ENCODE results near the gene FAM78A.

Gene FAM78A

DNA sequence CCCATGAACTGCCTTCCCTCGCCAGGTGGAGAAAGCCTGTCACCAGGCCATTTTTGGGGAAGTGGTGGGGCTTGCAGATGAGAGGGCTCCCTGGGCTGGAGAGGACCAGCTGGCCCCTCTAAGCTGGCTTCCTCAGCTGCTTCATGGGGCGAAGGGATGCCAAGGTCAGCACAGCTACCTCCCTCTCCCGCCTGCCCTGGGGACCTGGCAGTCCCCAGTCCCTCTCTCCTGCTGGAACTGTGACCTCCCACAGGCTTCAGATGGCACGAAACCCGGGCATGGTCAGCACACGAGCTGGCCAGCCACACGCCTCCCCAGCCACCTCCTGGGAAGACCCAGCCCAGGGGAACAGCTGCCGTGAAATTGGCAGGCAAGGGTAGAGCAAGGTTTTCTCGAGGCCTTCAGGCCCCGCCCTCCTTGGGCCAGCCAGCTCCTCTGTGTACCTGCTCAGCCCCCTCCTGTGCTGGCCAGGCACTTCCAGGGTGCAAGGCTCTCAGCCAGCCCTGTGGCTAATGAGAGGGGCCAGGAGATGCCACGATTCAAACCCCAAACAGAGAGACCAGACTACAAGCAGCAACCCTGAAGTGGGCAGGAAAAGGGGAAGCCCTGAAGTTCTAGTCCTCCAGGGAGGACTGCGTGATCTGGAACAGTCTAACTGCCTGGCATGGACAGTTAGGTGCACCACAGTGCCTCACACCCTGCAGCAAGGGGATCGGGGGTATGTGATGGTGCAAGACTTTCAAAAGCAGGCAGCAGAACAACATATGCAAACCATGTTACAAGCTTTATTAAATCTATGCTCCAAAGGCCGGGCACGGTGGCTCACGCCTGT lies 26.1 kb upstream of the FAM78A start:
- no peak for DNase-seq

DNA sequence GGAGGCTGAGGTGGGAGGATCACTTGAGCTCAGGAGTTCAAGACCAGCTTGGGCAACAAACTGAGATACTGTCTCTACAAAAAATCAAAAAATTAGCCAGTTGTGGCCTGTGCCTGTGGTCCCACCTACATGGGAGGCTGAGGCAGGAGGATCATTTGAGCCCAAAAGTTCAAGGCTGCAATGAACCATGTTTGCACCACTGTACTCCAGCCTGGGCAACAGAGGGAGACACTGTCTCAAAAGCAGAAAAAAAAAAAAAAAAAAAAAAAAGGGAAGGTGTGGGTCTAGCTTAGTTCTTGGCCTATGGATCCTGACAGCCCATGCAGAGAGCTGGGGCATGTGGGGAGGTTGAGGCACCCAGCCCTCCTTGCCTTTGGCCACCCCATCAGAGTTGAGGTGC lies 24.1 kb upstream of the FAM78A start:
- no peak for DNase-seq

DNA sequence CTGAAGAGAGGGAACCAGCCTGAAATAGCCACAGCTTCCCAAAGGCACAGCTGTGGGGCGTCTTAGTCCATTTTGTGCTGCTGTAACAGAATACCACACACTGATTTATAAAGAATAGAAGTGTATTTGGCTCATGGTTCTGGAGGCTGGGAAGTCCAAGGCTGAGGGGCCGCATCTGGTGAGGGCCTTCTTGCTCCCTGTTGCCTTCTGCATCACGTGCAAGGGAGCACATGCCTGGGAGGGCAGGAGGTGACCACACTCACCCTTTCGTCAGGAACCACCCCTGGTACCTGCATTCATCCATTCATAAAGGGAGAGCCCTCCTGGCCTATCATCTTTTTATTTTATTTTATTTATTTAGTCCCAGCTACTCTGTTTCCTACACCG lies 23.6 kb upstream of the FAM78A start:
- DNase-seq, result no peak

DNA sequence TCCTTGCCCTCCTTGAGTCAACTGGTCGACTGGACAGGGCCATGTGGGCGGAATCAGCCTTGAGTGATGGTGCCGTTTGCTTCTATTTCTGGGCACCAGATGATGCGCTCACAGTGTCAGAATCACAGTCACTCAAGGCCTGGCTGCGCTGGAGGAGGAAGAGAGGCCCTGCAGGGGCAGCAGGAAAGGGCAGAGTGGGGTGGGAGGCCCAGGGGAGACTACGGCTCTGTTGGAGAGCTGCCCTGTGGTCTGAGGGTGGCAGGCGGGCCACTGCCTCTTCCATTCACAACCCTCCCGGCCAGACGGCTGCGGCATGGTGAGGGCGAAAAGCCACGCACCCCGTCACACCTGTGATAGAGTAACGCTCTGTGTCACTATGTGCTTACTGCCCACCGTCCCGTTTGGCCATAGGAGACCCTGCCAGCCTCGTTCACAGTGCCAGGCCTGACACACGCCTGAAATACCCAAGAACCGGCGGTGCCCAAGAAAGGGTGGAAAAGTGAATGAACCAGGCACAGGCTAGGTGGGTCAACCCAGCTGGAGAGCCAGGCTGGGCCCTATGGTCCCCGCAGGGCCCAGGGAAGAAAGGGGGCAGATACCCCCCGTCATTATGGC lies 23.1 kb upstream of the FAM78A start:
- no peak for DNase-seq

DNA sequence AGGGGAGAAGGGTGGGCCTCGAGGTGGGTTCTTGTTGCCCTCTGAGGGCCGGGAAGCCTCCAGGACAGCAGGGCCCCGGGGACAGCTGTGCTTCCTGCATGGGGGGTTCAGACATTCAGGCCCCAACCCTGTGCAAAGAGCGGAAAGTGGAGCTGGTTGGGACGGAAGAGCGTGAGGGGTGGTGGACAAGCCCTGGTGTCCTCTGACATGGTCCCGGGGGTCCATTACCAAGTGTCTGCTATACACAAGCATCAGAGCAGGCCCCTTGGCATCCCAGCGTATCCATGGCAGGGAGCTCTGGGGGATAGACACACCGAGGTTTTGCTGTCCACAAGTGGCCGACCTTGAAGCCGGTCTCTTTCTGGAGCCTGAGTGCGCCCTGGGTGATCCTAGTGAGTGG lies 22.5 kb upstream of the FAM78A start:
- no peak for DNase-seq

DNA sequence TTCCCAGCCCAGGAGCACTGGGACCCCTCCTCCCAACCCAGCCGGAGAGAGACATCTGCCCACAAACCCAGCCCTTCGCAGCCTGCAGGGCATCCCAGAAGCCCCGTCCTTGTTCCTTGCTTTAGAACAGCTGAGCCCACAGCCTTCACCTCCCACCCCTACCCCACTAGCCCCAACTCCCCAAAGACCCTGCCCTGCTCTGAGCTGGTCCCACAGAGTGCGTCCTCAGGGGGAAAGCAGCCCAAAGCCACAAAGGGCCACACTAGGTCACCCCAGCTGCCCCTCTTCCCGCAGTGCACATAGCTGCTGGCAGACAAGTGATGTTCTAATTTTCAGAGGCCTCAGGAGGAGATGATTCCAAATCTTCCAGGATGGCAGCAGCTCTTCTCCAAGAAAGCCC lies 22.0 kb upstream of the FAM78A start:
- no peak for DNase-seq

DNA sequence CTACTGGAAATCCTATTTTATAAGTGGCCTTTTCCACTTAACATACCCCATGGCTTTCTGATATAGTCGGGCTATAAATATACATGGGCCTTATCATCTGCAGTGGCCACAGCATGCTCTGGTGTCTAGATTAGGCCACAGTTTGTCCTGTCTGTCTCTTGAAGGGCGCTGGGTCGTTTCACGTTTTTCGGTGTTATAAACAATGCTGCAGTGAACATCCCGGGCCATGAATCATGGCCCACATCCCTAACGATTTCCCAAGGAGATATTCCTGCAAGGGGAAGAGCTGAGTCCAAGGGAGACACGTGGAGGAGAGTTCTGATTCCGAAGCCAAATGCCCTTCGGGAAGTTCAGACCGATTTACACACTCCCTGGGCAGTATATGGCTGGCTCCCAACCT lies 21.6 kb upstream of the FAM78A start:
- no peak for DNase-seq

DNA sequence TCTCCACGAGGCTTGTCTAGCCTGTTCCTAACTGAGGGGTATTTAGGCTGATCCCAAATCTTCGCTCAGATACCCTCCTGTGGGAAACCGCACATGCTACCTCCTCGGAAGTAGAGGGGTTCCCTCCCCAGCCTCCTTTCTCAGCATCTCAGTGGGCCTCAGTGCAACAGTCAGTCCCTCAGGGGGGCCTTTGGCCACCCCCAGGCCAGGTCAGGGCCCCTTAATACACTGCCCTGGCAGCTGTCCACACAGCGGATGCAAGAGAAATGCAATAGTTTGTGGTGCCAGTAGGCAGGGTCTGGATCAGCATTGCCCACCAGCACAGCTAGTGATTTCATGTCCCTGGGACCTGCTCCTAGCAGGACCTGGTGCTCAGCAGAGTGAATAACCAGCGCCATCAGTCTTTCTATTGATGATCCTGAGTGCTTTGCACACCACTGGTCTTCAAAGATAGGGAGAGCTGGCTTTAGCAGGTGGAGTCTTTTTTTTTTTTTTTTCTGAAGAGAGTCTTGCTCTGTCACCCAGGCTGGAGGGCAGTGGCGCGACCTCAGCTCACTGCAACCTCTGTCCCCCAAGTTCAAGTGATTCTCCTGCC lies 20.7 kb upstream of the FAM78A start:
- no peak for DNase-seq

DNA sequence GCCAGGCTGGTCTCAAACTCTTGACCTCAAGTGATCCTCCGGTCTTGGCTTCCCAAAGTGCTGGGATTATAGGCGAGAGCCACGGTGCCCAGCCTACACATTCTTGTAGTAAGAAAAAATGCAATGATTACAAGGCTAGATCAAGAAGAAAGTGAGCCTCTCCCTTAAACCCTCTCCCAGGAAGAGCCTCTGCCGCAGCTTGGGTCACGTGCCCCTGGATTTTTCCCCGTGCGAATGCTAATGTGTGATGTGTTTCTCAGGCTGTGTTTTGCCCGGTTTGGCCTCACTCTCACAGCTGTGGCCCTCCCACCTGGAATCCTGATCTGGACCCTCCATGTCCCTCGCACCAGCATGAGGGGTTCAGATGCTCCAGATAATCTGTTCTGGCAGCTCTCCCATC lies 20.1 kb upstream of the FAM78A start:
- DNase-seq, result no peak

DNA sequence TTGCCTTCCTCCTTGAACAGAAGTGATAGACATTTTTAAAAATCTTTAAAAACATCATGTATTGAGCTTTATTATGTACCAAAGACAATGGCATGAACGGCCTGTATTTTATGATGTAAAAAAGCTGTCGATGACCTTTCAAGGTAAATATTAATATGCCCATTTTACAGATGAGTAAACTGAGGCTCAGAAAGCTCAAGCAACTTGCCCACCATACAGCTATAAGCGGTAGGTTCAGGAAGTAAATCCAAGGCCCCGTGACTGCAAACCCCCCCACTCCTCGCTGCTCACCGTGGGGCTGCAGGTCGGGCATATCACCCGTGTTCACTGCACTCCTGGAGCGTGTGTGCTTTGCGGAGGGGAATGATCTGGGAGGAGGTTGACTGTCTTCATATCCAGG lies 16.6 kb upstream of the FAM78A start:
- no peak for DNase-seq

DNA sequence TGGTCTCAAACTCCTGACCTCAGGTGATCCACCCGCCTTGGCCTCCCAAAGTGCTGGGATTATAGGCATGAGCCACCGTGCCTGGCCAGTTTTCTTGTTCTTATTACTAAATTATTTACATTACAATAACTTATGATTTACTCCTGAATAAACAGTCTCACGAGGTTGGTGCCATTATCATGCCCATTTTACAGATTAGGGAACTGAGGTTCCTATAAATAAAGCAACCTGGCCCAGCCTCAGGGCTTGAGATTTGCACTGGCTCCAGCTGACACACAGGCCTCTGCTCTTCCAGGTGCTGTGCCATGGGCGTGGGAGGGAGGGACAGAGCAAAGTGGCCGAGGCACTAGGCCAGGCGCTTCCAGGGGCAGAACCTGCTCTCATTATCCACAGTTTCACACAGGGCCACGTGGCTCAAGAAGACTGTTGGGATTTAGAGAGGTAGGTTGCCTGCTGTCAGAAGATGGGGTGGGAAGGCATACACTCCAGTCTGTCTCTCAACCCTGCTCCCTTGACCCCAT lies 15.5 kb upstream of the FAM78A start:
- no peak for DNase-seq

DNA sequence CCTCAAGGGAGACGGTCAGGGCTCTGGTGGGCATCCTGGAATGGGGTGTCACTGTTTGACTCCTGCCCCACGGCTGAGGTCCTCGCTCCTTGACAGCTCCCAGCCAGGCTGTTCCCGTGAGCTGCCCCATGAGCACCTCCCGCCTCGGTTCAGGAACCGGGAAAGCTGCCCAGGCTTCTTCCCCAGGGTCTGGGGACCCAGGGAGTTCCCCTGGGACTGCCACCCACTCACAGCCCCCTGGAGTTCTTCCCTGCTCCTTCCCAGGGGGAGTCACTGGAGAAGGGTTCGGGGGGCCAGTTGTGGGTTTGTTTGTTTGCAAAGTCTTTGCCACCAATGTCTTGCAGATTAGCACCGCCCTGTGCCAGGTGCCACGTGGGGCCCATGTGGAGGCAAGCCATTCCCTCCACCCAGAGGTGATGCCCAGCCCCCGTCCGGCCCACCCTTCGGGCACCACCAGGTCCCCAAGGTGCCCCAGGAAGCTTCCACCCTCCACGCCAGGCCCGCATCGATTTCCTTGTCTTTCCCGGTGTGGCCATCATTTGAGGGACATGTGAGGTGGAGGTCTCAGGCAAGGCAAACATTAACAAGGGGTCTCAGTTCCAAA lies 14.6 kb upstream of the FAM78A start:
- no peak for DNase-seq

DNA sequence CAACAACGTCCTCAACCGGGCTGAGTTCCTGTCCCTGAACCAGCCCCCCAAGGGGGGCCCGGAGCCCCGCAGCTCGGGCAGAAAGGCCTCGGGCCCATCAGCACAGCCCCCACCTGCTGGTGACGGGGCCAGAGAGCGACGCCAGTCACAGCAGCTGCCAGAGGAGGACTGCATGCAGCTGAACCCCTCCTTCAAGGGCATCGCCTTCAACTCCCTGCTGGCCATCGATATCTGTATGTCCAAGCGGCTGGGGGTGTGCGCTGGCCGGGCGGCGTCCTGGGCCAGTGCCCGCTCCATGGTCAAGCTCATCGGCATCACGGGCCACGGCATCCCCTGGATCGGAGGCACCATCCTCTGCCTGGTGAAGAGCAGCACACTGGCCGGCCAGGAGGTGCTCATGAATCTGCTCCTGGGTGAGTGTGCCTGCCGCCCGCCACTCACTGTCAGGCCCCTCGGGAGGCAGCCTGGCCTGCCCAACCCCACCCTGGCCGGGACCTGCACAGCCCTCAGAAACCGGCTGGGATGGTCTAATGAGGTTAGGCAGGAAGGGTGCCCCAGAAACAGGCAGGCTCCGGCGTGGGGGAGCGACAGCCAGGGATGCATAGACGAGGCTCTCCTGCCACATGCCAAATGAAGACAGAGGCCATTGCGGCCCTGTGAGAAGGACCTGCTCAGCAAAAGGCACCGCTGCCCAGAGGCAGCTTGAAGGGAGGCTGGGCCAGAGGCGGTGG lies 13.9 kb upstream of the FAM78A start:
- DNase-seq, result no peak

DNA sequence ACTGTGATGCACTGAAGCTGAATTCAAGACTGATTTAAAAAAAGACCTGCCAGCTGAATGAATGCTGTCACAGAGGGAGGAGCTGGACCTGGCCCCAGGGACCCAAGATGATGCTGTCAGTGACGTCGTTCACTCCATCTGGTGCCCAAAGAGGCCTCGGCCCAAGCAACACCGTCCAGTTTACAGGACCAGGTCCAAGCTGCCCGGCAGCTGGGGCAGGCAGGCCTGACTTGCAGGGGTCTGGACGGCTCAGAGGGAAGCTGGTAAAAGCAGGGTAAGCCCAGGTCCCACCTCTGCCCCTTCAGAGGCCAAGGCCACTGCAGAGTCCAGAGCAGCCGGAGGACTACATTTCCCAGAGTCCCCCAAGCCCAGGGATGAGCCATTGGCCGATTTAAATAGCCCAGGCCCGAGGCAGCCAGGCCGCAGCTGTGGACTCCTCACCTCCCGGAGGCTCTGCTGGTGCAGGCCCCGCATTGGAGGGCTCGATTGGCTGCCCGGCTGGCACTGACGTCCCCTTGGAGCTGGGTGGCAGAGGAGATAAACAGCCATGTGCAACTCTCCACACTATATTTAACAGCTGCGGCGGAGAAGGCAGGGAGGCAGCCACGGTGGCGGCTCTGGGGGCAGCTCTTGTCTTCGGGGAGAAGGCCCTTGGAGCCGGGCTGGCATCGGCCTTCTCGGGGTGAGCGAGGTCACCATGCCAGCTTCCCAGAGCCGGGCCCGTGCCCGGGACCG lies 13.2 kb upstream of the FAM78A start, which contains the start of gene PLPP7:
TSS of gene PLPP7 (plus strand) at position 423 of the 735 bp plus-strand sequence. CDS start at position 698, 275 bp downstream.
- no peak for DNase-seq

DNA sequence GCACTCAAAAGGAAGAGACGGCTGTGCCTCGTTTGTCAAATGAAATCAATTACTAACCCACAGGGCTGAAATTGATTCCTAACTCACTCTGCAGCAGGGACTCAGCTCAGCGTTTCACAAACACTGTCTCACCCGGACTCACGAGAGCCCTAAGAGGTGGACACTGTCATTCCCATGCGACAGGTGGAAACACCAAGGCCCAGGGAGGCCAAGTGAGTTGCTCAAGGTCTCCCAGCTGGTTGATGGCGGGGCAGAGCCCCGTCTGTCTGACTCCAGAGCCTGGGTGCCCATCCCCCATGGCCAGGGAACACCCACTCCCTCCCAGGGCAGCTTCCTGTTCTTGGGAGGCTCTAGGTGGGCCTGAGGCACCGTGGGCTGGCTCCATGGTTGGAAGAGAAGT lies 11.9 kb upstream of the FAM78A start:
- no peak for DNase-seq

DNA sequence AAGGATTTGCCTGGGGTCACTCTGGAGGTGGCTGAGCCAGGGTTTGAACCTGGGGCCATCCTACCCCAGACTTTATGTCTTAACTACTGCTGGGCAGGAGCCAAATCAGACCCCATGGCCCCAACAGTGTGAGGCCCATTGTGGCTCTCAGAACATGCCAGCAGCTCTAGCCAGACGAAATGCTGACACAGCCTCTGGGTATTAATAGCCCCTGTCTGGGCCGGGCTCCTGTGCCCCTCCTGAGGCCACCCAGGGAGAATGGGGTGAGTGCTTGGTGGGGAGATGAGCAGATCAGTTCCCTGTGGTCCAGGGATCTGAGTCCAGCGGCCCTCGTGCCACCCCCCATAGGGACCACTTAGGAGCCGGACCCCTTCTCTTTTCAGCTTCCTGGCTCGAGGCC lies 11.0 kb upstream of the FAM78A start:
- DNase-seq, result no peak

DNA sequence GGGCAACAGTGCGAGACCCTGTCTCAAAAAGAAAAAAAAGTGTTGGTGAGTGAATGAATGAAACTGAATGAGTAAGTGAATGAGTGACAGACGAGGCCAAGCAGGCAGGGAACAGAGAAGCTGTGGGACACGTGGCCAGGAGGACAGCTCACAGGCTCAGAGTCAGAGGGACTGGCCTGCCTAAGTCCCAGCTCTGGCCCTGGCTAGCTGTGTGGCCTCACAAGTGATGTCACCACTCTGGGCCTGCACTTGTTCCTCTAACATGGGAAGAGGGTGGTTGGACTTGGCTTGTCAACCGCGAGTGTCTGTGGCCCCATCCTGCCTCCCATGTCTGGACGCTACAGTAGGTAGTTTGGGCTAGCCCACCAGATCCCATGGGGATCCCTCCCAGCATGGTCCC lies 8.5 kb upstream of the FAM78A start:
- no peak for DNase-seq

DNA sequence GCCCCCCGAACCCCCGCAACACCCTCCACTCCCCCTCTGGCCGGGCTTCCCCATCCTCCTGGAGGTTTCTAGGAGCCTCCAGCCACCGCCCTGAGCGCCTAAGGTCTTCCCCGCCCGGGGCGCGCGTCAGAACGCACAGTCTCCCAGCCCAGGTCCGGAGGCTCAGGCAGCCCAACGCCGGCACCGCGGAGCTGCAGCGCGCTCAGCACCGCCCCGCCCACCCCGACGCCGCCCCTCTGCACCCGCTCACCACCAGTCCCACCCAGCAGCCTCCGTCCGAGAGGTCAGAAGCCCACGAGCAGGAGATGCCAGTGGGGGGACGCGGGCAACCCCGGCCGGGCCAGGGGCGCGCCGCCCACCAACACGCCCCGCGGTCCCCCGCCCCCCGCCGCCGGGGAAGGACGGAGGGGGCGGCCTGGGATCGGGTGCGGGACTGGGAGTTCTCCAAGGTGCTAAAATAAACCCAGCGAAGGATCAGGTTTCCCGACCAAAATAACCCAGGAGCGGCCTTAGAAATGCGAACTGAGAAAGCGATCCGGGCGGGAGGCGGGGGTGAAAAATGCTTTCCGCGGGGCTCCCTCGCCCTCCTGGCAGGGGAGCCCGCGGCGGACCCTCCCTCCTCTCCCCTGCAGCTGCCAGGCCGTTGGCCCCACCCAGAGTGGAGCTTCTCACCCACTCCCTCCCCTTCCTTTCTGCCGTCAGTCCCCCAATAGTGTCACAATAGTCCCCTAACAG lies 6.5 kb upstream of the FAM78A start:
- no peak for DNase-seq

DNA sequence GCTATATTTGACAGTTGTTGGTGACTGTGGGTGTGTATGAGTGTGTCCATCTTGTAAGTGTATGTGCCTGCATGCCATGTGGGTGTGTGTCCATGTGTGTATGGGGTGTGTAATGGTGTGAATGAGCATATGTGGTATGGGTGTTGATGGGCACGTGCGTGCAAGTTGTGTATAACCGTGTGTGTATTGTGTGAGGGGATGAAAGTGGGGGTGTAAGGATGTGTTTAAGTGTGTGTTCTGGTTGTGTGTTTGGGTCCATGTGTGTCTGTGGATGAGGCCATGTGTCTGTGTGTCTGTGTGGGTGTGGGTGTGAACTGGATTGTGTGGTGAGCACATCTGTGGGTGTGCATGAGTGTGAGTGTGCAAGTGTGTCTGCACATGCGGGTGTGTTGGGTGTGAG lies 5.9 kb upstream of the FAM78A start:
- no peak for DNase-seq

DNA sequence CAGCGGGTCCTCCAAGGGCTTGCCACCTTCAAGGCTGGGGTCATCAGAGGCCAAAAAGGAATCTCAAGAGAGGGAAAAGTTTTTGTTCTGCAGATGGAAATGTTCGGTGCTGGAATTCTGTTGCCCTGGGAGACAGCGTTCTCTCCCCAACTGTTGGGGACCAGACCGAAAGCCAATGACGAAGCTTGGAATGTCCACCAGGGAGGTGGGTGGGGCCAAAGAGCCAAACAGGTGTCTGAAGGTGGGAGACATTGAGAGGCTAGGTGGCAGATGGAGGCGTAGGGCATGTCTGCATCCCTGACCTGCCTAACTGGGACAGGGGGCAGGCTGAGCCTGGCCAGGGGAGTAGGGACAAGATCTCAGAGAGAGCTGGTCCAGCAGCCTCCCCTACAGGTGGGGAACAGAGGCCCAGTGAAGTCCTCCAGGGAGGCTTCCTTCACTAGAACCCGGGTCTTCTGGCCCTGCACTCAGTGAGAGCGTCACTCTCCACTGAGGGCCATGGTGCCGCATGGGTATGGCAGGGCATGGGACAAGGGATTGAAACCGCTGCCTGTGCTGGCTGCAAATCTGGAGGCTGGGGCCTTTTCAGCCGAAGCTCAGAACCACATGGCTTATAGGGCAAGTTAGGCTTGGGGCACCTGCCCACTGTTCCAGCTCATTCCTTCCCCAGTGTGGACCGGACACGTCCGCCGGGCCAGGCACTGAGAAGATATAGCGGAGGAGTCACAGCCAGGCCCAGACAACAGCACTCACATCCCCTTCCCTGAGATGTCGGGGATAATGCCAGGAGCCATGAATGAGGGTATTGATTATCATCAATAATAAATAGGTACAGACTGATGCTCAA lies 5.0 kb upstream of the FAM78A start:
- DNase-seq, result no peak

DNA sequence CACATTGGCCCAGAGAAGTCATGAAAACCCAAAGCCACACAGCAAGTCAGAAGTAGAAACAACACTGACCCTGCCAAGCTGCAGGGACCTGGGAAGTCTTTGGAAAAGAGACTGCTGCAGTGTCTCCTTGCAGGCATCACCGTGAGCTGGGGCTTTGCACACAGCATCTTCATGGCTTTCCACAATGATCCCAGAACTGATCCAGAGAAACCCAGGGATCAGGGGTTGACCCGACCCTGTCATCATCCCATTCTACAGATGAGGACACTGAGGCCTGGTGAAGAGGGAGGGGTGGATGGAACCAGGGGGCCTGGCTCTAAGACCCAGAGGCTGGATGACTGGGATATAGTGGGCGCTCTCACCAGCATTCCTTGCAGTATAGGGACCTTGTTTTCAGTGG lies 4.3 kb upstream of the FAM78A start:
- no peak for DNase-seq
